Heart left ventricle (tissue), 16 donors: ENCODE data around the gene AHCTF1. TPM values are rescaled to one million over a fixed set of nuclear protein-coding genes. Genes with fewer than 3 reads are reported as not detected.

Source experiments
- ATAC-seq, 4 donors: fragments of 200-7000 bp; cut with Tn5 transposase; one replicate each; pipeline ENCODE4 v1.9.1; 2020 to 2022; ENCODE audit warnings: moderate library complexity in 4 of 4, mild to moderate bottlenecking in 3 of 4, moderate number of reproducible peaks in 1 of 4
- DNase-seq, 5 donors: peaks; one replicate each; pipeline ENCODE4 v3.0.0-alpha.2; 2020
- H3K27ac ChIP-seq, 12 donors: fragments of 200-600 bp; sonication (generic) in 4 of 12; one replicate each; pipeline versions ENCODE4 v1.5.0 to v1.8.0; 2016 to 2022; ENCODE audit warnings: mild to moderate bottlenecking in 2 of 12
- H3K27me3 ChIP-seq, 9 donors: fragments of 200-600 bp; sonication (generic) in 2 of 9; one replicate each; pipeline versions ENCODE4 v1.5.1 to v1.8.0; 2016 to 2022; ENCODE audit warnings: mild to moderate bottlenecking in 3 of 9
- H3K36me3 ChIP-seq, 9 donors: fragments of 200-600 bp; sonication (generic) in 2 of 9; one replicate each; pipeline versions ENCODE4 v1.5.0 to v1.8.0; 2018 to 2022; ENCODE audit warnings: mild to moderate bottlenecking in 2 of 9
- H3K4me1 ChIP-seq, 12 donors: fragments of 200-600 bp; sonication (generic) in 4 of 12; one replicate each; pipeline versions ENCODE4 v1.5.0 to v1.8.0; 2016 to 2022; ENCODE audit warnings: mild to moderate bottlenecking in 3 of 12
- H3K4me3 ChIP-seq, 12 donors: fragments of 200-600 bp; sonication (generic) in 4 of 12; one replicate each; pipeline versions ENCODE4 v1.5.0 to v1.8.0; 2017 to 2022; ENCODE audit warnings: mild to moderate bottlenecking in 9 of 12, moderate library complexity in 4 of 12
- H3K9me3 ChIP-seq, 12 donors: fragments of 200-600 bp; sonication (generic) in 4 of 12; one replicate each; pipeline versions ENCODE4 v1.5.0 to v1.8.0; 2016 to 2022; ENCODE audit warnings: mild to moderate bottlenecking in 1 of 12
- CTCF ChIP-seq, 12 donors: fragments of 200-600 bp; sonication (generic) in 4 of 12; IDR thresholded peaks; one replicate each; pipeline versions ENCODE4 v1.5.0 to v1.8.0; 2018 to 2022; ENCODE audit warnings: antibody characterized with exemption in 12 of 12, mild to moderate bottlenecking in 5 of 12
- POLR2A ChIP-seq, 2 donors: fragments of 450-650 bp; IDR thresholded peaks; one replicate each; pipeline ENCODE4 v1.6.1; 2017; ENCODE audit warnings: antibody characterized with exemption in 2 of 2, mild to moderate bottlenecking in 2 of 2, moderate library complexity in 2 of 2
- WGBS, 4 donors: extraction: QIAGEN DNeasy Blood & Tissue Kit in 2 of 4; methylation state at CpG; one replicate each; pipeline versions ENCODE4 v1.1.5 to v1.1.7; 2013 to 2018; 5-methylcytosine and 5-hydroxymethylcytosine counted together
- intact Hi-C, 10 donors: fragments of 100-400 bp; cut with DNase I; formaldehyde crosslinking; loops; one replicate each; pipeline versions ENCODE4 v1.11.1 to v1.14.2; 2022
- polyA plus RNA-seq, 2 donors: library from polyadenylated mRNA; stranded (reverse); fragments of 200-250 nt; gene quantifications; one replicate each; pipeline ENCODE4 v1.2.3, GENCODE V29; 2013
- total RNA-seq, 9 donors: library from RNA; depleted of rRNA in 2 of 9; stranded (reverse); fragments of >200 nt in 2 of 9; fragmentation: NEBNext Ultra II Directional in 3 of 9; extraction: Animal tissue kit (Norgen Biotek cat#: 25700) in 3 of 9; gene quantifications; one replicate each; pipeline versions ENCODE4 v1.1.0 to v1.2.4, GENCODE V29; 2016 to 2023
- donor health status: ischemic (EF 13 %, LVEDD 7.1; RV severe dilation, severe dysfunction).
- donor health status: healthy with polysubstance abuse.
- donor health status: DM: no; HTN: yes; CAD: no.
- donor health status: DM: no; HTN: no; CAD: no.
- donor health status: ischemic (EF 25% LVEDD 6.9; RV normal size, moderate dysfunction).
- donor health status: ischemic (EF 25% LVEDD 5.7; RV mildly dilated, moderate dysfunction).
- donor health status: healthy.
- donor health status: DM: yes; HTN: yes; CAD: no.
- donor health status: ischemic (EF 35%, LVEDD 5.7; RV mildly dilated, moderate dysfunction).
- donor health status: nonischemic (EF 11% LVEDD 7.7; RV severe dilation, severe dysfunction).
- donor health status: DM: yes; HTN: yes; CAD: no.
- donor health status: PGD.
- donor health status: ischemic (EF 29% LVEDD 5.4; RV normal size, mild dysfunction).
- donor health status: nonischemic (EF 23%, LVEDD 6.1; RV moderate dilation, normal function).

Gene AHCTF1
- total and polyA plus RNA-seq, 11 donors = 6.3 to 39.7 (median 19.4) TPM

GRCh38 chr1:246946366-246946765 lies 14.6 kb upstream of the AHCTF1 start:
- Histone ChIP-seq H3K4me1 (peaks cover 0 to 17% (median 2%) of the 10 kb centered on the region in 12 donors), H3K27me3 (no peaks in the 10 kb centered on the region), H3K9me3 (no peaks in the 10 kb centered on the region), H3K4me3 (no peak overlapping the region), H3K27ac (peak overlapping the region in 8 of 12 donors; percentile 38 to 87 (median 70)), H3K36me3 (no peaks in the 10 kb centered on the region)
- DNase-seq (no peak), ATAC-seq (no peak)
- no peak for TF ChIP-seq POLR2A (IDR thresholded peaks at IDR 0.05)
- WGBS, 4 donors = 89 to 95% (median 92%) methylated on average over 6 of the region's 6 CpGs
- intact Hi-C loops = no loop called here

- H3K36me3 ChIP-seq = no peaks in the 10 kb centered on the region
- WGBS, 4 donors = 75 to 83% (median 80%) methylated on average over 1 of the region's 1 CpG
- intact Hi-C loops = loop anchor here in 3 of 10 donors (10.0 kb wide), 3 partner anchors 140 to 400 kb away; partner anchors contain the start of genes ZNF670 (in 2 of the 3), ZNF496 (in 1 of the 3) and ZNF669 (in 1 of the 3)
- no peak overlapping the region for H3K4me3 ChIP-seq
- H3K9me3 ChIP-seq = no peaks in the 10 kb centered on the region
- H3K27me3 ChIP-seq = no peaks in the 10 kb centered on the region
- TF ChIP-seq CTCF (IDR thresholded peaks at IDR 0.05) (no peak), POLR2A (IDR thresholded peaks at IDR 0.05) (no peak)
- ATAC-seq (no peak), DNase-seq (no peak)
- H3K4me1 ChIP-seq = peaks cover 0 to 15% (median 11%) of the 10 kb centered on the region in 12 donors
- no peak overlapping the region for H3K27ac ChIP-seq
These were observed 3.0 kb upstream of the AHCTF1 start for GRCh38 chr1:246934765-246935164.

GRCh38 chr1:246933893-246934292 lies 2.1 kb upstream of the AHCTF1 start:
- whole genome bisulfite sequencing, 4 donors = 76 to 86% (median 81%) methylated on average over 2 of the region's 2 CpGs
- H3K4me3 ChIP-seq = no peak overlapping the region
- H3K27me3 ChIP-seq = no peaks in the 10 kb centered on the region
- intact Hi-C loops = loop anchor here in 3 of 10 donors (10.0 kb wide), 3 partner anchors 141 to 401 kb away; partner anchors contain the start of genes ZNF670 (in 2 of the 3), ZNF496 (in 1 of the 3) and ZNF669 (in 1 of the 3)
- peaks cover 0 to 7% (median 4%) of the 10 kb centered on the region in 9 donors for H3K36me3 ChIP-seq
- no peak for DNase-seq
- ATAC-seq = no peak
- H3K9me3 ChIP-seq = no peaks in the 10 kb centered on the region
- peaks cover 0 to 24% (median 14%) of the 10 kb centered on the region in 12 donors for H3K4me1 ChIP-seq
- no peak for TF ChIP-seq CTCF (IDR thresholded peaks at IDR 0.05)
- TF ChIP-seq POLR2A (IDR thresholded peaks at IDR 0.05) = no peak
- no peak overlapping the region for H3K27ac ChIP-seq

- Histone ChIP-seq H3K4me1 (peaks cover 0 to 29% (median 18%) of the 10 kb centered on the region in 12 donors), H3K36me3 (peaks cover 0 to 18% (median 6%) of the 10 kb centered on the region in 9 donors), H3K27me3 (no peaks in the 10 kb centered on the region), H3K9me3 (no peaks in the 10 kb centered on the region), H3K27ac (peak overlapping the region in 10 of 12 donors; percentile 89 to 99 (median 96)), H3K4me3 (peak overlapping the region; percentile 61 to 98 (median 90))
- intact Hi-C loops = loop anchor here in 3 of 10 donors (10.0 kb wide), 3 partner anchors 142 to 402 kb away; partner anchors contain the start of genes ZNF670 (in 2 of the 3), ZNF496 (in 1 of the 3) and ZNF669 (in 1 of the 3)
- no peak for DNase-seq
- no peak for TF ChIP-seq POLR2A (IDR thresholded peaks at IDR 0.05)
- no peak for TF ChIP-seq CTCF (IDR thresholded peaks at IDR 0.05)
- 11 to 14% (median 12%) methylated on average over 8 of the region's 8 CpGs for WGBS, 4 donors
- no peak for ATAC-seq
These were observed 585 bp upstream of the AHCTF1 start for GRCh38 chr1:246932366-246932700.
